A673 (cell line): ENCODE measurements around the gene CCBE1.

Experiments
- EZH2 ChIP-seq: fragments of 200-600 bp; sonication (generic); IDR thresholded peaks from 2 replicates; pipeline ENCODE4 v1.6.1; 2017; ENCODE audit warnings: borderline replicate concordance, low read depth, mild to moderate bottlenecking, mixed read lengths, antibody characterized with exemption, low read length; ENCODE audit not compliant: poor library complexity, severe bottlenecking
- TF ChIP-seq, protein P1 (sequence below): fragments of 300-800, 200-600 bp; sonication (generic); conservative IDR thresholded peaks from 2 replicates; pipeline ENCODE4 v1.5.1; 2017; ENCODE audit warnings: low read depth, mild to moderate bottlenecking, antibody characterized with exemption, low read length, moderate library complexity, mixed read lengths

DNA sequence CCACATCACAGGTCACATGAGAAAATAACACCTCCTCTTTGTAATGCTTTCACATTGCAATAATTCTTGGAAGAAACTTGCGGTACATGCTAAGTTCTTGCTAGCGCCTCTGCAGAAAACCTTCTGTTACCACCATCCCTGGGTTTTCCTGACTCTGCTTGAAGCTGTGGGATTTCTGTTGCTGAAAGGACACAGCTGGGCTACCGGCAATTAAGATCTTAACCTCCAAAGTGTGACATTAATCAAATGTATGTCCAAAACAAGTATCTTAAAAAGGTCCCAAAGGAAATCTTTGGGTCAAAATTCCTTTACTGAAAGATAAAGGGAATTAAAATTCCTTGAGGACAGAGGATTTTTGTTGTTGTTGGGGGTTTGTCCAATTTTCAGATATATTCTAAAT, 7.5 kb downstream of the CCBE1 start:
- TF ChIP-seq, protein P1, sequence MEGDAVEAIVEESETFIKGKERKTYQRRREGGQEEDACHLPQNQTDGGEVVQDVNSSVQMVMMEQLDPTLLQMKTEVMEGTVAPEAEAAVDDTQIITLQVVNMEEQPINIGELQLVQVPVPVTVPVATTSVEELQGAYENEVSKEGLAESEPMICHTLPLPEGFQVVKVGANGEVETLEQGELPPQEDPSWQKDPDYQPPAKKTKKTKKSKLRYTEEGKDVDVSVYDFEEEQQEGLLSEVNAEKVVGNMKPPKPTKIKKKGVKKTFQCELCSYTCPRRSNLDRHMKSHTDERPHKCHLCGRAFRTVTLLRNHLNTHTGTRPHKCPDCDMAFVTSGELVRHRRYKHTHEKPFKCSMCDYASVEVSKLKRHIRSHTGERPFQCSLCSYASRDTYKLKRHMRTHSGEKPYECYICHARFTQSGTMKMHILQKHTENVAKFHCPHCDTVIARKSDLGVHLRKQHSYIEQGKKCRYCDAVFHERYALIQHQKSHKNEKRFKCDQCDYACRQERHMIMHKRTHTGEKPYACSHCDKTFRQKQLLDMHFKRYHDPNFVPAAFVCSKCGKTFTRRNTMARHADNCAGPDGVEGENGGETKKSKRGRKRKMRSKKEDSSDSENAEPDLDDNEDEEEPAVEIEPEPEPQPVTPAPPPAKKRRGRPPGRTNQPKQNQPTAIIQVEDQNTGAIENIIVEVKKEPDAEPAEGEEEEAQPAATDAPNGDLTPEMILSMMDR: no peak
- TF ChIP-seq EZH2: no peak
